Astrocyte (in vitro differentiated cells and primary cell): Measurements from ENCODE around the gene ALK.

Source experiments
- EZH2 ChIP-seq: IDR thresholded peaks from 2 replicates; pipeline ENCODE4 v1.6.1; 2012; ENCODE audit warnings: mild to moderate bottlenecking, low read length, inconsistent platforms; ENCODE audit not compliant: insufficient read depth
- TF ChIP-seq, protein P1 (sequence below): IDR thresholded peaks from 2 replicates; pipeline ENCODE4 v1.5.1; 2011; ENCODE audit warnings: low read depth, mild to moderate bottlenecking, inconsistent platforms, low read length, moderate library complexity; ENCODE audit not compliant: insufficient read depth

DNA sequence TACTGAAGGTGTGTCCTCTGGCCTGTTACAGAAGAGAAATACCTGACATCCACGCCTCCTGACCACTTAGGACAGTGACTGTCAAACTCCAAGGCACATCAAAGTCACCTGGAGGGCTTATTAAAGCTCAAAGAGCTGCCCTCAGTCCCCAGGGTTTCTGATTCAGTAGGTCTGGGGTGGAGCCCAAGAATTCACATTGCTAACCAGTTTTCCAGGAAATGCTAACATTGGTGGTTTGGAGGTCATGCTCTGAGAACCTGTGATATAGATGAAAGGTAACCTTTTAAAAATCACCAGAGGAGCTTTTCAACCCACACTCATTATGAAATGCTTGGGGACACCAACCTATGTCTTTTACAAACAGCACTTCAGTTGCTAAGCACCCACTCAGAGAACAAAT, 172.3 kb downstream of the ALK start:
- TF ChIP-seq, protein P1, sequence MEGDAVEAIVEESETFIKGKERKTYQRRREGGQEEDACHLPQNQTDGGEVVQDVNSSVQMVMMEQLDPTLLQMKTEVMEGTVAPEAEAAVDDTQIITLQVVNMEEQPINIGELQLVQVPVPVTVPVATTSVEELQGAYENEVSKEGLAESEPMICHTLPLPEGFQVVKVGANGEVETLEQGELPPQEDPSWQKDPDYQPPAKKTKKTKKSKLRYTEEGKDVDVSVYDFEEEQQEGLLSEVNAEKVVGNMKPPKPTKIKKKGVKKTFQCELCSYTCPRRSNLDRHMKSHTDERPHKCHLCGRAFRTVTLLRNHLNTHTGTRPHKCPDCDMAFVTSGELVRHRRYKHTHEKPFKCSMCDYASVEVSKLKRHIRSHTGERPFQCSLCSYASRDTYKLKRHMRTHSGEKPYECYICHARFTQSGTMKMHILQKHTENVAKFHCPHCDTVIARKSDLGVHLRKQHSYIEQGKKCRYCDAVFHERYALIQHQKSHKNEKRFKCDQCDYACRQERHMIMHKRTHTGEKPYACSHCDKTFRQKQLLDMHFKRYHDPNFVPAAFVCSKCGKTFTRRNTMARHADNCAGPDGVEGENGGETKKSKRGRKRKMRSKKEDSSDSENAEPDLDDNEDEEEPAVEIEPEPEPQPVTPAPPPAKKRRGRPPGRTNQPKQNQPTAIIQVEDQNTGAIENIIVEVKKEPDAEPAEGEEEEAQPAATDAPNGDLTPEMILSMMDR = no peak
- no peak for TF ChIP-seq EZH2
